ENCODE data around the gene EXOSC7. TPM values are rescaled to one million over a fixed set of nuclear protein-coding genes. Genes with fewer than 3 reads are reported as not detected.
A peak's percentile ranks its signal among the peaks of the same experiment; 100 is the strongest.

EXOSC7 gene
- total and polyA plus RNA-seq, 4 donors: 15.5 to 27.2 (median 21.7) TPM

DNA sequence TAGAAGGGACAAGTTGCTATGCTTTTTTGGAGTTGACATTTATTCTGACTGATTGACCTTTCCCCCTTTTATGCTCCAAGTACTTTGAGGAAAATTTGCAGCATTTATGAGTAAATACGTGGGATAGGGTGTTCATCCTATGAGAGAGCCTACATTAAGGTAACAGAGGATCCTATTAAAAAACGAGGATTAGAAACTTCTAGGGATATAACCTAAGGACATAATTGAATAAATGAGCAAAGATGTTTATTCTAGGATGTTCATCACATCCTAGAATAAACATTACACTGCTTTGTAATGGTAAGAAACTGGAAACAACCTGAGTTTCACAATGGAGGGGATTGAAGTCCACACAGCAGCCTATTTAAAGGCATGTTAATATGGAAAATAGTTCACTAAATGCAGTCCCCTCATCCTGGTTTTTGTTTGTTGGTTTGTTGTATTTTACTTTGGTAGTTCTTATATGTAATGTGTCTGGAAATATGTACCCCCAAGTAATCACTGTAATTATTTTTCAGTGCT is 26.2 kb downstream of the EXOSC7 start:
- DNase-seq (ENCODE audit: low spot score): no peak
- peaks cover 0 to 6% (median 2%) of the 10 kb centered on the region in 4 donors for H3K4me1 ChIP-seq (ENCODE audit: control insufficient read depth in 4 of 4, insufficient read depth in 4 of 4, low read length in 3 of 4)
- TF ChIP-seq, protein P1, sequence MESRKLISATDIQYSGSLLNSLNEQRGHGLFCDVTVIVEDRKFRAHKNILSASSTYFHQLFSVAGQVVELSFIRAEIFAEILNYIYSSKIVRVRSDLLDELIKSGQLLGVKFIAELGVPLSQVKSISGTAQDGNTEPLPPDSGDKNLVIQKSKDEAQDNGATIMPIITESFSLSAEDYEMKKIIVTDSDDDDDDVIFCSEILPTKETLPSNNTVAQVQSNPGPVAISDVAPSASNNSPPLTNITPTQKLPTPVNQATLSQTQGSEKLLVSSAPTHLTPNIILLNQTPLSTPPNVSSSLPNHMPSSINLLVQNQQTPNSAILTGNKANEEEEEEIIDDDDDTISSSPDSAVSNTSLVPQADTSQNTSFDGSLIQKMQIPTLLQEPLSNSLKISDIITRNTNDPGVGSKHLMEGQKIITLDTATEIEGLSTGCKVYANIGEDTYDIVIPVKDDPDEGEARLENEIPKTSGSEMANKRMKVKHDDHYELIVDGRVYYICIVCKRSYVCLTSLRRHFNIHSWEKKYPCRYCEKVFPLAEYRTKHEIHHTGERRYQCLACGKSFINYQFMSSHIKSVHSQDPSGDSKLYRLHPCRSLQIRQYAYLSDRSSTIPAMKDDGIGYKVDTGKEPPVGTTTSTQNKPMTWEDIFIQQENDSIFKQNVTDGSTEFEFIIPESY (IDR thresholded peaks at IDR 0.05): peak; percentile 44
- TF ChIP-seq SP1 (IDR thresholded peaks at IDR 0.05) (peak; percentile 79), JUND (IDR thresholded peaks at IDR 0.05) (peak in 1 of 2 donors; percentile 71), NR2F2 (IDR thresholded peaks at IDR 0.05) (no peak), RAD21 (IDR thresholded peaks at IDR 0.05) (no peak), YY1 (IDR thresholded peaks at IDR 0.05) (peak; percentile 80), FOXA2 (IDR thresholded peaks at IDR 0.05) (peak; percentile 45), GABPA (IDR thresholded peaks at IDR 0.05 in 1 of 2, conservative IDR thresholded peaks at IDR 0.05 in 1 of 2) (peak in 1 of 2 donors; percentile 29), MAX (IDR thresholded peaks at IDR 0.05) (peak; percentile 74), FOXA1 (IDR thresholded peaks at IDR 0.05) (no peak), EGR1 (IDR thresholded peaks at IDR 0.05; ENCODE audit: low read depth in 2 of 2) (peak in 1 of 2 donors; percentile 56), RXRA (IDR thresholded peaks at IDR 0.05) (peak; percentile 45 to 78), TAF1 (conservative IDR thresholded peaks at IDR 0.05) (no peak), HNF4A (conservative IDR thresholded peaks at IDR 0.05) (peak; percentile 88 to 92), HNF4G (IDR thresholded peaks at IDR 0.05) (peak; percentile 63)
- TF ChIP-seq, protein P2, sequence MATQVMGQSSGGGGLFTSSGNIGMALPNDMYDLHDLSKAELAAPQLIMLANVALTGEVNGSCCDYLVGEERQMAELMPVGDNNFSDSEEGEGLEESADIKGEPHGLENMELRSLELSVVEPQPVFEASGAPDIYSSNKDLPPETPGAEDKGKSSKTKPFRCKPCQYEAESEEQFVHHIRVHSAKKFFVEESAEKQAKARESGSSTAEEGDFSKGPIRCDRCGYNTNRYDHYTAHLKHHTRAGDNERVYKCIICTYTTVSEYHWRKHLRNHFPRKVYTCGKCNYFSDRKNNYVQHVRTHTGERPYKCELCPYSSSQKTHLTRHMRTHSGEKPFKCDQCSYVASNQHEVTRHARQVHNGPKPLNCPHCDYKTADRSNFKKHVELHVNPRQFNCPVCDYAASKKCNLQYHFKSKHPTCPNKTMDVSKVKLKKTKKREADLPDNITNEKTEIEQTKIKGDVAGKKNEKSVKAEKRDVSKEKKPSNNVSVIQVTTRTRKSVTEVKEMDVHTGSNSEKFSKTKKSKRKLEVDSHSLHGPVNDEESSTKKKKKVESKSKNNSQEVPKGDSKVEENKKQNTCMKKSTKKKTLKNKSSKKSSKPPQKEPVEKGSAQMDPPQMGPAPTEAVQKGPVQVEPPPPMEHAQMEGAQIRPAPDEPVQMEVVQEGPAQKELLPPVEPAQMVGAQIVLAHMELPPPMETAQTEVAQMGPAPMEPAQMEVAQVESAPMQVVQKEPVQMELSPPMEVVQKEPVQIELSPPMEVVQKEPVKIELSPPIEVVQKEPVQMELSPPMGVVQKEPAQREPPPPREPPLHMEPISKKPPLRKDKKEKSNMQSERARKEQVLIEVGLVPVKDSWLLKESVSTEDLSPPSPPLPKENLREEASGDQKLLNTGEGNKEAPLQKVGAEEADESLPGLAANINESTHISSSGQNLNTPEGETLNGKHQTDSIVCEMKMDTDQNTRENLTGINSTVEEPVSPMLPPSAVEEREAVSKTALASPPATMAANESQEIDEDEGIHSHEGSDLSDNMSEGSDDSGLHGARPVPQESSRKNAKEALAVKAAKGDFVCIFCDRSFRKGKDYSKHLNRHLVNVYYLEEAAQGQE (IDR thresholded peaks at IDR 0.05): peak; percentile 57
- TF ChIP-seq, protein P3, sequence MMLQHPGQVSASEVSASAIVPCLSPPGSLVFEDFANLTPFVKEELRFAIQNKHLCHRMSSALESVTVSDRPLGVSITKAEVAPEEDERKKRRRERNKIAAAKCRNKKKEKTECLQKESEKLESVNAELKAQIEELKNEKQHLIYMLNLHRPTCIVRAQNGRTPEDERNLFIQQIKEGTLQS (IDR thresholded peaks at IDR 0.05): no peak
- TF ChIP-seq, protein P4, sequence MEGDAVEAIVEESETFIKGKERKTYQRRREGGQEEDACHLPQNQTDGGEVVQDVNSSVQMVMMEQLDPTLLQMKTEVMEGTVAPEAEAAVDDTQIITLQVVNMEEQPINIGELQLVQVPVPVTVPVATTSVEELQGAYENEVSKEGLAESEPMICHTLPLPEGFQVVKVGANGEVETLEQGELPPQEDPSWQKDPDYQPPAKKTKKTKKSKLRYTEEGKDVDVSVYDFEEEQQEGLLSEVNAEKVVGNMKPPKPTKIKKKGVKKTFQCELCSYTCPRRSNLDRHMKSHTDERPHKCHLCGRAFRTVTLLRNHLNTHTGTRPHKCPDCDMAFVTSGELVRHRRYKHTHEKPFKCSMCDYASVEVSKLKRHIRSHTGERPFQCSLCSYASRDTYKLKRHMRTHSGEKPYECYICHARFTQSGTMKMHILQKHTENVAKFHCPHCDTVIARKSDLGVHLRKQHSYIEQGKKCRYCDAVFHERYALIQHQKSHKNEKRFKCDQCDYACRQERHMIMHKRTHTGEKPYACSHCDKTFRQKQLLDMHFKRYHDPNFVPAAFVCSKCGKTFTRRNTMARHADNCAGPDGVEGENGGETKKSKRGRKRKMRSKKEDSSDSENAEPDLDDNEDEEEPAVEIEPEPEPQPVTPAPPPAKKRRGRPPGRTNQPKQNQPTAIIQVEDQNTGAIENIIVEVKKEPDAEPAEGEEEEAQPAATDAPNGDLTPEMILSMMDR (IDR thresholded peaks at IDR 0.05; ENCODE audit: low read depth, low read length, missing input control): no peak
- no peak overlapping the region for H3K9ac ChIP-seq (ENCODE audit: low read depth in 1 of 2, low read length in 2 of 2)
- no peak overlapping the region for H3K4me3 ChIP-seq (ENCODE audit: low read depth in 1 of 3, low read length in 3 of 3)
- H3K9me3 ChIP-seq (ENCODE audit: control insufficient read depth in 4 of 4, low read length in 3 of 4): no peaks in the 10 kb centered on the region
- H3K36me3 ChIP-seq (ENCODE audit: control insufficient read depth in 4 of 4, insufficient read depth in 3 of 4, low read depth in 1 of 4, low read length in 3 of 4): peaks cover 8 to 32% (median 16%) of the 10 kb centered on the region in 4 donors
- 52% methylated on average over 2 of the region's 2 CpGs for WGBS
- H3K27ac ChIP-seq (ENCODE audit: low read depth in 1 of 2, low read length in 2 of 2): peak overlapping the region in 1 of 2 donors; percentile 40
- H3K27me3 ChIP-seq (ENCODE audit: control insufficient read depth in 4 of 4, insufficient read depth in 4 of 4, low read length in 3 of 4): no peaks in the 10 kb centered on the region

All from liver (tissue), 9 donors.